Keratinocyte (primary cell): ENCODE results near the gene PRAME. TPM values are rescaled to one million over a fixed set of nuclear protein-coding genes. Genes with fewer than 3 reads are reported as not detected.

Experiments used
- DNase-seq: peaks from one replicate; pipeline ENCODE4 v3.0.0-alpha.2; 2011; ENCODE audit warnings: low read depth, missing footprints, low spot score
- FAIRE-seq: peaks from 2 replicates; lab custom pipeline; 2011; peaks lifted over from hg19 to GRCh38; lab: Jason Lieb, UNC
- H2AFZ ChIP-seq: 2 replicates; pipeline ENCODE4 v1.6.0; 2012; ENCODE audit warnings: low read length, control low read depth, inconsistent platforms; ENCODE audit not compliant: control insufficient read depth
- H3K27ac ChIP-seq: 2 replicates; pipeline ENCODE4 v1.5.1; 2011; ENCODE audit warnings: low read length; ENCODE audit not compliant: control insufficient read depth, insufficient read depth
- H3K27me3 ChIP-seq: 3 replicates; pipeline ENCODE4 v1.6.0; 2011; ENCODE audit warnings: low read length; ENCODE audit not compliant: control insufficient read depth, insufficient read depth; ENCODE audit errors: extremely low read depth
- H3K36me3 ChIP-seq, 2 experiments: 2 replicates in 1 of 2; 3 replicates in 1 of 2; pipeline ENCODE4 v1.5.1; 2011; ENCODE audit warnings: low read length in 2 of 2, mild to moderate bottlenecking in 1 of 2; ENCODE audit not compliant: control insufficient read depth in 2 of 2, insufficient read depth in 2 of 2; ENCODE audit errors: extremely low read depth in 1 of 2
- H3K4me1 ChIP-seq: 3 replicates; pipeline ENCODE4 v1.5.1; 2011; ENCODE audit warnings: low read length; ENCODE audit not compliant: control insufficient read depth, insufficient read depth; ENCODE audit errors: extremely low read depth
- H3K4me2 ChIP-seq: 3 replicates; pipeline ENCODE4 v1.6.0; 2011; ENCODE audit warnings: low read depth, low read length; ENCODE audit not compliant: control insufficient read depth, insufficient read depth; ENCODE audit errors: extremely low read depth
- H3K4me3 ChIP-seq, 3 experiments: fragments of 200-600 bp in 1 of 3; sonication (generic) in 1 of 3; 2 replicates in 2 of 3; 3 replicates in 1 of 3; pipeline ENCODE4 v1.5.1; 2011 to 2016; ENCODE audit warnings: low read length in 3 of 3, mild to moderate bottlenecking in 3 of 3, control low read depth in 2 of 3, inconsistent platforms in 1 of 3, low read depth in 1 of 3, mixed read lengths in 1 of 3, mixed run types in 1 of 3, moderate library complexity in 1 of 3; ENCODE audit not compliant: control insufficient read depth in 2 of 3, insufficient read depth in 2 of 3; ENCODE audit errors: extremely low read depth in 1 of 3
- H3K79me2 ChIP-seq: 2 replicates; pipeline ENCODE4 v1.6.0; 2012; ENCODE audit warnings: low read length; ENCODE audit not compliant: control insufficient read depth, insufficient read depth
- H3K9ac ChIP-seq: 3 replicates; pipeline ENCODE4 v1.6.0; 2011; ENCODE audit warnings: low read length; ENCODE audit not compliant: control insufficient read depth, insufficient read depth; ENCODE audit errors: extremely low read depth
- H3K9me1 ChIP-seq: 3 replicates; pipeline ENCODE4 v1.6.0; 2011; ENCODE audit warnings: low read length; ENCODE audit not compliant: control insufficient read depth, insufficient read depth; ENCODE audit errors: extremely low read depth
- H3K9me3 ChIP-seq: 2 replicates; pipeline ENCODE4 v1.5.1; 2012; ENCODE audit warnings: low read depth, low read length; ENCODE audit not compliant: control insufficient read depth
- H4K20me1 ChIP-seq: 3 replicates; pipeline ENCODE4 v1.6.0; 2011; ENCODE audit warnings: low read length; ENCODE audit not compliant: control insufficient read depth, insufficient read depth; ENCODE audit errors: extremely low read depth
- EZH2 ChIP-seq: IDR thresholded peaks from one replicate; pipeline ENCODE4 v1.6.1; 2012; ENCODE audit warnings: inconsistent platforms, mild to moderate bottlenecking, low read length, moderate library complexity
- dilution Hi-C: fragments of 300-500 bp; cut with MboI; formaldehyde crosslinking; loops from one replicate; pipeline ENCODE4 v1.7.0; 2020; ENCODE audit warnings: low sequenced_read_pairs; ENCODE audit not compliant: extremely low pct_ligation_motif_present
- polyA plus RNA-seq, 5 experiments: library from polyadenylated mRNA; depleted of rRNA in 3 of 5; stranded (reverse) in 3 of 5; stranded (forward) in 1 of 5; unstranded in 1 of 5; fragments of >200 nt; gene quantifications; 1 replicate in 1 of 5; 2 replicates in 3 of 5; 3 replicates in 1 of 5; pipeline versions ENCODE4 v1.2.1 to v1.2.3, GENCODE V29; 2011 to 2012; ENCODE audit warnings: missing spikeins in 2 of 5, low read depth in 1 of 5, low replicate concordance in 1 of 5
- TF ChIP-seq, protein P1 (sequence below), 3 experiments: IDR thresholded peaks in 1 of 3; conservative IDR thresholded peaks in 1 of 3; optimal IDR thresholded peaks in 1 of 3; 2 replicates in 2 of 3; 3 replicates in 1 of 3; pipeline versions ENCODE3 to v1.5.1; 2011; ENCODE audit warnings: low read length in 3 of 3, mild to moderate bottlenecking in 3 of 3, moderate library complexity in 2 of 3, control low read depth in 1 of 3, inconsistent platforms in 1 of 3; ENCODE audit not compliant: insufficient read depth in 2 of 3; ENCODE audit errors: extremely low read depth in 1 of 3

PRAME gene
- polyA plus RNA-seq, 1 donor (not counting 4 experiments of a cell fraction or from before 2014, with no cell fraction given), result 0.05 TPM

- Histone ChIP-seq H3K4me3 (no peak overlapping the region), H3K9me3 (no peaks in the 10 kb centered on the region), H2AFZ (no peak overlapping the region), H3K36me3 (no peaks in the 10 kb centered on the region), H3K27ac (no peak overlapping the region), H3K27me3 (no peaks in the 10 kb centered on the region), H3K9me1 (no peaks in the 10 kb centered on the region), H3K79me2 (no peaks in the 10 kb centered on the region), H3K9ac (no peak overlapping the region), H4K20me1 (no peaks in the 10 kb centered on the region), H3K4me2 (no peak overlapping the region), H3K4me1 (no peaks in the 10 kb centered on the region)
- TF ChIP-seq, protein P1, sequence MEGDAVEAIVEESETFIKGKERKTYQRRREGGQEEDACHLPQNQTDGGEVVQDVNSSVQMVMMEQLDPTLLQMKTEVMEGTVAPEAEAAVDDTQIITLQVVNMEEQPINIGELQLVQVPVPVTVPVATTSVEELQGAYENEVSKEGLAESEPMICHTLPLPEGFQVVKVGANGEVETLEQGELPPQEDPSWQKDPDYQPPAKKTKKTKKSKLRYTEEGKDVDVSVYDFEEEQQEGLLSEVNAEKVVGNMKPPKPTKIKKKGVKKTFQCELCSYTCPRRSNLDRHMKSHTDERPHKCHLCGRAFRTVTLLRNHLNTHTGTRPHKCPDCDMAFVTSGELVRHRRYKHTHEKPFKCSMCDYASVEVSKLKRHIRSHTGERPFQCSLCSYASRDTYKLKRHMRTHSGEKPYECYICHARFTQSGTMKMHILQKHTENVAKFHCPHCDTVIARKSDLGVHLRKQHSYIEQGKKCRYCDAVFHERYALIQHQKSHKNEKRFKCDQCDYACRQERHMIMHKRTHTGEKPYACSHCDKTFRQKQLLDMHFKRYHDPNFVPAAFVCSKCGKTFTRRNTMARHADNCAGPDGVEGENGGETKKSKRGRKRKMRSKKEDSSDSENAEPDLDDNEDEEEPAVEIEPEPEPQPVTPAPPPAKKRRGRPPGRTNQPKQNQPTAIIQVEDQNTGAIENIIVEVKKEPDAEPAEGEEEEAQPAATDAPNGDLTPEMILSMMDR (optimal IDR thresholded peaks at IDR 0.05 in 1 of 3, IDR thresholded peaks at IDR 0.05 in 1 of 3, conservative IDR thresholded peaks at IDR 0.05 in 1 of 3; ENCODE audit: extremely low read depth in 1 of 3, insufficient read depth in 2 of 3, low read length in 3 of 3), result no peak
- TF ChIP-seq EZH2, result no peak
- FAIRE-seq (no peak), DNase-seq (no peak)
- dilution Hi-C loops, result no loop called here
Measured at GRCh38 chr22:22573047-22573889, 14.2 kb upstream of the PRAME start.

GRCh38 chr22:22571862-22572261, 12.8 kb upstream of the PRAME start:
- dilution Hi-C loops, result no loop called here
- Histone ChIP-seq H3K79me2 (no peaks in the 10 kb centered on the region), H3K27ac (no peak overlapping the region), H3K4me1 (no peaks in the 10 kb centered on the region), H3K9me3 (no peaks in the 10 kb centered on the region), H2AFZ (no peak overlapping the region), H3K27me3 (peaks cover 5% of the 10 kb centered on the region), H3K4me3 (no peak overlapping the region), H3K9ac (no peak overlapping the region), H3K36me3 (no peaks in the 10 kb centered on the region), H4K20me1 (no peaks in the 10 kb centered on the region), H3K9me1 (no peaks in the 10 kb centered on the region), H3K4me2 (no peak overlapping the region)
- DNase-seq (no peak), FAIRE-seq (no peak)
- TF ChIP-seq, protein P1 (optimal IDR thresholded peaks at IDR 0.05 in 1 of 3, IDR thresholded peaks at IDR 0.05 in 1 of 3, conservative IDR thresholded peaks at IDR 0.05 in 1 of 3; ENCODE audit: extremely low read depth in 1 of 3, insufficient read depth in 2 of 3, low read length in 3 of 3), result no peak
- TF ChIP-seq EZH2, result no peak
